CD4-positive, alpha-beta T cell (primary cell): Measurements from ENCODE around the gene RASGRP4. TPM values are rescaled to one million over a fixed set of nuclear protein-coding genes. Genes with fewer than 3 reads are reported as not detected.
"Not testable (repeated sequence)": the region's sequence is repeated elsewhere in the genome, so short reads cannot be mapped to it uniquely, and the experiment has no call there.

Experiments used
- ATAC-seq: fragments of 200-7000 bp; cut with Tn5 transposase; one replicate; pipeline ENCODE4 v1.10.0; 2022; ENCODE audit warnings: mild to moderate bottlenecking; ENCODE audit not compliant: poor library complexity
- CTCF ChIA-PET: fragments of 350-600 bp; sonication (Branson Sonifier 250); formaldehyde crosslinking; loops from one replicate; lab custom pipeline; 2021; ENCODE audit warnings: antibody characterized with exemption, inconsistent platforms; lab: Charles Lee
- POLR2A ChIA-PET: fragments of 350-600 bp; sonication (Branson Sonifier 250); formaldehyde crosslinking; loops from one replicate; lab custom pipeline; 2021; ENCODE audit warnings: antibody characterized with exemption, inconsistent platforms; lab: Charles Lee
- DNase-seq, 14 experiments: peaks; one replicate each; pipeline ENCODE4 v3.0.0-alpha.2; 2013 to 2020; ENCODE audit warnings: mixed read lengths in 2 of 14
- H3K27ac ChIP-seq, 2 donors: one replicate each; pipeline versions ENCODE4 v1.5.1 to v1.7.0; 2013; ENCODE audit warnings: low read length in 2 of 2, low read depth in 1 of 2, mild to moderate bottlenecking in 1 of 2
- H3K27me3 ChIP-seq, 2 experiments: 1 replicate in 1 of 2; 2 replicates in 1 of 2; pipeline versions ENCODE4 v1.6.1 to v1.7.0; 2013; ENCODE audit warnings: low read length in 2 of 2, control low read depth in 1 of 2, mild to moderate bottlenecking in 1 of 2, moderate library complexity in 1 of 2; ENCODE audit not compliant: insufficient read depth in 2 of 2, control insufficient read depth in 1 of 2
- H3K36me3 ChIP-seq: one replicate; pipeline ENCODE4 v1.6.1; 2013; ENCODE audit warnings: low read length, control low read depth; ENCODE audit not compliant: insufficient read depth
- H3K4me1 ChIP-seq: one replicate; pipeline ENCODE4 v1.6.1; 2013; ENCODE audit warnings: low read length, control low read depth; ENCODE audit not compliant: insufficient read depth
- H3K4me3 ChIP-seq: one replicate; pipeline ENCODE4 v1.5.1; 2013; ENCODE audit warnings: mild to moderate bottlenecking, low read length, moderate library complexity
- H3K9me3 ChIP-seq, 2 experiments: 1 replicate in 1 of 2; 2 replicates in 1 of 2; pipeline versions ENCODE4 v1.6.1 to v1.7.0; 2013; ENCODE audit warnings: low read length in 2 of 2, mild to moderate bottlenecking in 2 of 2, control low read depth in 1 of 2, moderate library complexity in 1 of 2; ENCODE audit not compliant: control insufficient read depth in 1 of 2, insufficient read depth in 1 of 2
- H3K27ac Mint-ChIP-seq: one replicate; pipeline ENCODE4 v1.8.0; 2020; ENCODE audit warnings: mixed read lengths
- H3K27me3 Mint-ChIP-seq: one replicate; pipeline ENCODE4 v1.8.0; 2021; ENCODE audit warnings: mixed read lengths
- H3K36me3 Mint-ChIP-seq: one replicate; pipeline ENCODE4 v1.8.0; 2021; ENCODE audit warnings: low read depth, mixed read lengths
- H3K4me1 Mint-ChIP-seq: one replicate; pipeline ENCODE4 v1.8.0; 2021; ENCODE audit warnings: low read depth, mixed read lengths
- H3K4me3 Mint-ChIP-seq: one replicate; pipeline ENCODE4 v1.8.0; 2020; ENCODE audit warnings: mild to moderate bottlenecking, mixed read lengths
- H3K9me3 Mint-ChIP-seq: one replicate; pipeline ENCODE4 v1.8.0; 2020; ENCODE audit warnings: mixed read lengths
- intact Hi-C, 2 experiments: fragments of 100-400 bp; cut with DNase I in 1 of 2; cut with micrococcal nuclease in 1 of 2; formaldehyde crosslinking; loops; one replicate each; pipeline versions ENCODE4 v1.15.1 to v1.9.0; 2023 to 2025; cut with DNase I, micrococcal nuclease
- total RNA-seq, 174 experiments: library from RNA in 2 of 174; stranded (reverse) in 2 of 174; gene quantifications; one replicate each; pipeline ENCODE4 v1.2.3 and lab custom pipeline; 2021 to 2026
- TF ChIP-seq, protein P1 (sequence below): fragments of 200-600 bp; IDR thresholded peaks from one replicate; pipeline ENCODE4 v1.8.0; 2022; ENCODE audit warnings: antibody characterized with exemption, mild to moderate bottlenecking

RASGRP4 gene
- total RNA-seq, 2 experiments from 2014 or later = 0.30 to 0.45 TPM

DNA sequence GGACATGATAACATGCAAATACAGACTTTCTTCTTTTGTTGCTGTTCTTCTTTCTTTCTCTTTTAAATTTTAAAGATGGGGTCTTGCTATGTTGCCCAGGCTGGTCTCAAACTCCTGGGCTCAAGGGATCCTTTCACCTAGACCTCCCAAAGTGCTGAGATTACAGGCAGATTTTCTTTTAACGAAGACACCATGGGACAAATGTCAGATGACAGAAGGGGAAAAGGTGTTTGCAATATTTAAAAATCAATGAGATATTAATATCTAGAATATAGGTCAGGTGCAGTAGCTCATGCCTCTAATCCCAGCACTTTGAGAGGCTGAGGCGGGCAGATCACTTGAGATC lies 3.8 kb upstream of the RASGRP4 start:
- H3K4me3 Mint-ChIP-seq = no peak overlapping the region
- H3K27me3 ChIP-seq = peaks cover 9 to 12% of the 10 kb centered on the region in 2 experiments
- no peak for DNase-seq
- ChIA-PET POLR2A (no interaction called here), CTCF (no interaction called here)
- TF ChIP-seq, protein P1, sequence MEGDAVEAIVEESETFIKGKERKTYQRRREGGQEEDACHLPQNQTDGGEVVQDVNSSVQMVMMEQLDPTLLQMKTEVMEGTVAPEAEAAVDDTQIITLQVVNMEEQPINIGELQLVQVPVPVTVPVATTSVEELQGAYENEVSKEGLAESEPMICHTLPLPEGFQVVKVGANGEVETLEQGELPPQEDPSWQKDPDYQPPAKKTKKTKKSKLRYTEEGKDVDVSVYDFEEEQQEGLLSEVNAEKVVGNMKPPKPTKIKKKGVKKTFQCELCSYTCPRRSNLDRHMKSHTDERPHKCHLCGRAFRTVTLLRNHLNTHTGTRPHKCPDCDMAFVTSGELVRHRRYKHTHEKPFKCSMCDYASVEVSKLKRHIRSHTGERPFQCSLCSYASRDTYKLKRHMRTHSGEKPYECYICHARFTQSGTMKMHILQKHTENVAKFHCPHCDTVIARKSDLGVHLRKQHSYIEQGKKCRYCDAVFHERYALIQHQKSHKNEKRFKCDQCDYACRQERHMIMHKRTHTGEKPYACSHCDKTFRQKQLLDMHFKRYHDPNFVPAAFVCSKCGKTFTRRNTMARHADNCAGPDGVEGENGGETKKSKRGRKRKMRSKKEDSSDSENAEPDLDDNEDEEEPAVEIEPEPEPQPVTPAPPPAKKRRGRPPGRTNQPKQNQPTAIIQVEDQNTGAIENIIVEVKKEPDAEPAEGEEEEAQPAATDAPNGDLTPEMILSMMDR = no peak
- H3K9me3 ChIP-seq = no peaks in the 10 kb centered on the region
- peaks cover 30% of the 10 kb centered on the region for H3K4me1 Mint-ChIP-seq
- no peak overlapping the region for H3K27ac Mint-ChIP-seq
- H3K4me1 ChIP-seq = peaks cover 42% of the 10 kb centered on the region
- no peak overlapping the region for H3K4me3 ChIP-seq
- H3K27me3 Mint-ChIP-seq = peaks cover 15% of the 10 kb centered on the region
- no peaks in the 10 kb centered on the region for H3K36me3 ChIP-seq
- H3K27ac ChIP-seq = no peak overlapping the region
- H3K9me3 Mint-ChIP-seq = no peaks in the 10 kb centered on the region
- ATAC-seq = no peak
- no peaks in the 10 kb centered on the region for H3K36me3 Mint-ChIP-seq
- intact Hi-C loops = no loop called here

DNA sequence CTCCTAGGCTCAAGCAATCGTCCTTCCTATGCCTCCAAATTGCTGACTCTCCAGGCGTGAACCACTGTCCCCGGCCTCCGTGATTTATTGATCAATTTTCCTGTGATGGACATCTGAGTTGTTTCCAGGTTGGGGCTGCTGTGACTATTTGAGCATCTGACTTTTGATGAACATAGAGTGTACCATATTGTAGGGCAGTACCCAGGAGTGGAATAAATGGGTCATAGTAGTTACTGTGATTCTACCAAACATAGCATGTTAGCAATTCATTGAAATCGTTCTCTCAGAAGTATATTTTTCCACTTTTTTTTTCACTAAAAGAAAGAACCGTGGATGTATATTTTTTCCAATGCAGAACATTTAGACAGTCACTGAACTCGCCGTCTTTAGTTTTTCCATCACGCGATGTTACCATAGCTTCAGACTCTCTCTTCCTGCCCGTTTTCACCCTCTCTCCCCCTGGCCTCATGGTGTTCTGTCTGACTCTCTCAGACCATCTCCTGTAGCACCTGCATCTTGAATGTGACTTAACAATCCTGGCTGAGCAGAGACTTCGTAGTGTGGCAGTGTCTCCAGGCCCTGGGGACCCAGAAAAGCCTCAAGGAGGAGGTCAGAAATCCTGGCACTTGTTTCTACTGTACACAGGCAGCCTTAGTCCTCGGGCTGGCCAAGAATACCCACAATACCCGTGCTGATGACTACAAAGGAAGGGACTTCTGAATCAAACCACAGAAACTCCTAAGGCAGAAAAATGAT lies 3.2 kb upstream of the RASGRP4 start:
- intact Hi-C loops = no loop called here
- H3K4me1 ChIP-seq = peaks cover 38% of the 10 kb centered on the region
- H3K36me3 ChIP-seq = no peaks in the 10 kb centered on the region
- no peak for DNase-seq
- POLR2A ChIA-PET = no interaction called here
- peaks cover 4 to 7% of the 10 kb centered on the region in 2 experiments for H3K27me3 ChIP-seq
- peaks cover 30% of the 10 kb centered on the region for H3K4me1 Mint-ChIP-seq
- H3K27ac Mint-ChIP-seq = no peak overlapping the region
- no peak overlapping the region for H3K4me3 ChIP-seq
- H3K36me3 Mint-ChIP-seq = no peaks in the 10 kb centered on the region
- TF ChIP-seq, protein P1 = no peak
- CTCF ChIA-PET = no interaction called here
- H3K4me3 Mint-ChIP-seq = no peak overlapping the region
- H3K9me3 ChIP-seq = no peaks in the 10 kb centered on the region
- no peak for ATAC-seq
- H3K9me3 Mint-ChIP-seq = no peaks in the 10 kb centered on the region
- no peak overlapping the region for H3K27ac ChIP-seq
- H3K27me3 Mint-ChIP-seq = peaks cover 12% of the 10 kb centered on the region

DNA sequence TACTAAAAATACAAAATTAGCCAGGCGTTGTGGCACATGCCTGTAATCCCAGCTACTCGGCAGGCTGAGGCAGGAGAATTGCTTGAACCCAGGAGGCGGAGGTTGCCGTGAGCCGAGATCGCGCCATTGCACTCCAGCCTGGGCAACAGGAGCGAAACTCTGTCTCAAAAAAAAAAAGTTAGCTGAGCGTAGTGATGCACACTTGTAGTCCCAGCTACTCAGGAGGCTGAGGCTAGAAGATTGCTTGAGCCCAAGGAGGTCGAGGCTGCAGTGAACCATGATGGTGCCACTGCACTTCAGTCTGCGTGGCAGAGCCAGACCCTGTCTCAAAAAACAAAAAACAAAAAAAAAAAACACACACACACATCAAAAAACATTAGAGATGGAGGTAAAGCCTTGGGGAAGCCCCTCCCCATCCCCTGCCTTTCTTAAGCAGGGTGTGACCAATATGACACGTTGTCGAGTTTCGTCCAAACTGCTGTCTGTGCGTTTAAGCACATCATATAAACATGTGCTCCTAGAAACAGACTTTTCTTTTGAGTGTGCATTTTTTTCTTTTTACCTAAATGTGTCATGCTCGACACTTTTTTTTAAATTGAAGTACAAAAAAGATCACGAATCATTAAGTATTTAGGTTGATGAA lies 1.1 kb upstream of the RASGRP4 start:
- H3K4me3 ChIP-seq, H3K9me3 Mint-ChIP-seq, H3K27me3 ChIP-seq, H3K27ac ChIP-seq, intact Hi-C loops, H3K36me3 ChIP-seq, POLR2A ChIA-PET, CTCF ChIA-PET, H3K36me3 Mint-ChIP-seq, H3K4me3 Mint-ChIP-seq, H3K27me3 Mint-ChIP-seq, H3K9me3 ChIP-seq: not testable (repeated sequence)
- Mint-ChIP-seq H3K4me1 (peaks cover 25% of the 10 kb centered on the region), H3K27ac (peak overlapping the region; percentile 49)
- ATAC-seq = peak; percentile 72
- H3K4me1 ChIP-seq = peaks cover 29% of the 10 kb centered on the region
- DNase-seq = peak in 4 of 14 experiments; percentile 26 to 78 (median 52)
